Kidney capillary endothelial cell (primary cell): Measurements from ENCODE around the gene NCAM2.

Source experiments
- DNase-seq: peaks from one replicate; pipeline ENCODE4 v3.0.0-alpha.2; 2018; ENCODE audit warnings: low spot score

The NCAM2 gene

DNA sequence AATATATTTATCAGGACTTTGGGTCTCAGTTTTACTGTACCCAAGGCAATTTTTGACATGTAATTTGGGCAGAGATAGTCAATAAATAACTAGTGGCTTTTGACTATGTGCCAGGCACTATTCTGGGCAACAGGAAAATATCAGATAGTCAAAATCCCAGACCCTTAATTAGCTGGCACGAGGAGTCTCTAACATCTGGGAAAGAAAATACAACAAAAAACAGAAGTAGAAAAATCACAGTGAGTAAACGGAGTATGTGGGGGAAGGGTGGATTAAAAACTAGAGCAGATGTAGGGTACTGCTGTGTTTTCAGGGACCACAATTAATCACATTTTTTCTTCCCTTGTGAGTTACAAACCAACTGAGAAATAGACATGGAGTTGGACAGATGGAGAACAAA, 217.8 kb downstream of the NCAM2 start:
- DNase-seq = no peak

DNA sequence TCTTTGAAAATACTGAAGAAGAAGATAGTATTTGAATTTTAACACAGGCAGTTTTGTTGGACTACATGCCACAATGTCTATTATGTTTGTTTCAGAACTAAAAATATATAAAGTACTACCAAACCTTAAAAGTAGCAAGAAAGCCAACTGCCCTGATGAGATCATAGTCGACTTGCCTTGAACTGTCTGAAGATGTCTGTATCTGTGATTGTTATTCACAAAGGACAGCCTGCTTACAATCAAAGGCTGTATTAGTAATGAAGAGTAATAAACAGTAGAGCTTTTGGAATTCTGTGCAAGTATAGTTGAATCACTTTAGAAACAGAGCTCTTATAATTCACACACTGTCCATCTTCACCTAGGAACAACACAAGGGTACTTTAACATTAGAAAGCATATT, 228.3 kb downstream of the NCAM2 start:
- no peak for DNase-seq

DNA sequence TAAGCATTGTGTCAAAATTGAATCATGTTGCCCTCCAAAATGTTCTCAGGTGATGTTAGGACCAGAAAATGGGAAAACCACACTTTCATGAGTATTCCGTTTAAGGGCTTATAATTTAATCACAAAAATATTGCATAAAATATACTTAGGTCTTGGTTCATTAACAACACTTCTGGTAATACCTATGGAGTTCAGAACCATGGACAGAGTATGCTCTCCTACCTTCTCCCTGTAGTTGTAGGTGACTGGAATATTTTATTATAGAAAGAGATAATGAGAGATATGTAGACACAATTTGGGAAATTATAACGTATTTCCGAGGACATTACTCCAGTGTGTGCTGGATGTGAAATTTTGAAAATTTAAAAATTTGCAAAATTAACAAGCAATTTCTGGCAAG, 232.5 kb downstream of the NCAM2 start:
- no peak for DNase-seq

DNA sequence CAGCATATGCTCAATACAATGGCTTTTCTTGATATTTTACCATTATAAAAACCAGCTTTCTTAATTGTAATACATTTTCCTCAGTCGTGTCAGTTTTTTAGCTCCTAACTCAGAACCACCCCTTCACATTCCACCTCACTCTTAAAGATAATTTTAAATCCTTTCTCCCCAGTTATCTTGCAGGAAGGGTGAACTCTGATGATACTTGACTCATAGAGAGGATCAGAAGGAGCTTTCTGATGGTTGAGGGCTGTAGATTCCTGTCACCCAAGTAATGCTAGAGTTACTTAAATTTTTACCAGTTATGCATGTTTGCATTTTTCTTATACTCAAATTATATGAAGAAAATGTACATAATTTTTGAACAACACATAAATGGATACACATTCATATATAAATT, 233.7 kb downstream of the NCAM2 start:
- no peak for DNase-seq

DNA sequence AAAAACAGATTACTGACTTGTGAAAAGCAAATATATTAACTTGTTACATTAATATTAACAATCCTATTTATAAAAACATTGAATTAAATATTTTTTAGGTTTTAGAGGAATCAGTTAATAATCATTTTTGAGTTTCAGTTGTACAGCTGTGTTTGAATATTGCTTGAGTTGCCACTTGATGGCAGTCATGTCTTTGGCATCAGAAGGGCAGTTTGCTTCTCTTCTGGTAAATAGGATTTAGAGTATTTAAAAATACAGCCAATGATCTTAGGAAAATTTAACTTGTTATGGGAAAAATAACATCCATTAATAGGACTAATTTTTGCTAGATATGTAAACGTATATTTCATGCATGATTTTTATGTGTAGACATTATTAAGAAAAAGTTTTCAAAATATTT, 234.1 kb downstream of the NCAM2 start:
- peak; percentile 13 for DNase-seq

DNA sequence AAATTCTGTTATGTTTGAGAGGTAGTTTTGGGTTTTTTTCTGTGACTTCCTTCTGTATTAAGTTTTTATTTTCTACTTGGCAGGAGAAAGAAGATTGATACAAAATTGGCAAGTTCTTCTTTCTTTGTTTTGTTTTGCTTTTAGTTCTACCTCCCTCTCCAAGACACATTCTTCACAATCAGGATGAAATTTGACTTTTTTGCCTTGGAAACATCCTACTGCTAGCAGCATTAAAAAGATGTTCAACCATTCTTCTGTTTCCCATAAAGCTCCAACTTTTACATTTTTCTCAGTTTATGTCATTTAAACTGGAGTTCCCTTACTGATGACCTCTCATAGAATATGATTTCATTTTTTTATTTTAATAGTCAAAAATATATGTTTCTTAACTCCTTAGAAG, 234.8 kb downstream of the NCAM2 start:
- DNase-seq = no peak

DNA sequence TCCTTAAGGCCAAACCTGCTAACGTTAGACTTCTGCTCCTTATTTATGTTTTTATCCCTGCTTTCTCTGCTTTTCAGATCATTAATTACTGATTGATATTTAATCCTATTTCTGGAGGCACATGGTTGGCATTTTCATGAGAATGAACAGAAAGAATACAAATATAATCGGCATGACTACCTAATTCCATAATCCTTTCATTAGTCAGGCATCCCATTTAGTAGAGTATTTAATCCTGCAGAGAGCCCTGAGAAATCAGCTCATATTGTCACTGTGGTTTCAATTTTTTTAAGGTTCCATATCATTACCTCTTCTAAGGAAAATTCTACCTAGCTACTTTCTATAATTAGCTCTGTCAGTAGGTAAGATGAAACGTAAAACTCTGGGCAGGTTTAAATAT, 238.8 kb downstream of the NCAM2 start:
- DNase-seq = no peak

DNA sequence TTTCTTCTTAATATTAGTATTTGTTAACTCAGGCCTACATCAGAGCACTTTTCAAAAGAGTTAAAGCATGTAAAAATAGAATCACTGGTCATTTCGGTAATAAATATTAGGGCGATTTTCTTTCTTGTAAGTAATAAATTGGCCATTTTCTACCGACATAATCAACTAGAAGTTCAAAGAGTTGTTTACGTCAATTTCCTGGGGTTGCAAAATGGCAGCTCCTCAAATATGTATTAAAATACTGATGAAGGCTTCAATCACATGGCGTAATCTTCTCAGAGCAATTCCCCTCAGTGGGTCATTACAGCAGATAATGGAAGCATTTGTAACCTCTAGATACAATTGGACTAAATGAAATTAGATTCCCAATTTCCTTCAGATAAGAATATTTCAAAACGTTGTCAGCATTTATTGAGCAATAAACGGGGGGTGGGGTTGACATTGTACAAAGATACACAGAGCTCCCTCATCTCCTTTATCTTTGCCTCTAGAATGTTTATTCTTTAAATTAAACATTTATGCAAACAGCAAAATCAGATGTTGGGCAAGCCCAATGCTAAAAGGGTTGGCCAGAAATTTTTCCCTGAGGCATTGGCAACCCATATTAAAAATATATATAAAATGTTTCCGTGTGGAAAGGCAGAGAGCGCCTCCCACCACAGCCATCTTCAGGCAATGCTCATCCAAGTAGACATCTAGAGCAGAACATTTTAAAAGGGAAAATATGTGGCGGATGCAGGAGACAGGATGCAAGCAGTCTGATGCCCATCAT, 240.6 kb downstream of the NCAM2 start:
- no peak for DNase-seq

DNA sequence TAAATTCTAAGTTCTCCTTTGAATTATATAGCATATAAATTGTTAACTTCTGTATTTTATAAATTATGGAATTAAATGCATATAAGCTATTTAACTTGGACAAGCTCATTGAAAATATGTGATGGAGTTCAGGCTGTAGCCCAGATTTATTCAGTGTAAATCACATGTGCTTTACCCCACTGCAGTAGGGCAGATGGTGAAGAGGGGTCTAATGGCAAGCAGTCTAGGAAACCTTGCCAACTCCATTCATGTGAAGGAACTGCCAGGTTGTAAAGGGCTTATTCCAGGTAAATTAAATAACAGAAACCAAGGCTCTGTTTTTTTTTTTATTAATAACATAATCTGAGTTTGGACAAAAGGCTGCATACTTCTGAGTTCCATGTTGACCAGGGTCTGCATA, 243.2 kb downstream of the NCAM2 start:
- DNase-seq = no peak

DNA sequence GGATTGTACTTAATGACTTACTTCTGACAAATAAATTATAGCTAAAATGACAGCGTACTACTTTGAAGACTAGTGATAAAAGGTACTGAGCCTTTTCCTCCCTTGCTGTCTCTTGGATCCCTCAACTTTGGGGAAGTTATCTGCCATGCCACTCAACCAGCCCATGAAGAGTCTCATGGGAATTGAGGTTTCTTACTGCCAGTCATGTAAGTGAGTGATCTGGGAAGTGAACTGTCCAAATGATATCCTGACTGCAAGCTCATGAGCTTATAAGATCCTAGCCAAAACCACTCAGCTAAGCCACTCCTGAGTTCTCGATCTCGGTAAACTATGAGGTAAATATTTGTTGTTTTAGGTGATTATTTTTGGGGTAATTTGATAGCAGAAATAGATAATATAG, 247.8 kb downstream of the NCAM2 start:
- no peak for DNase-seq

DNA sequence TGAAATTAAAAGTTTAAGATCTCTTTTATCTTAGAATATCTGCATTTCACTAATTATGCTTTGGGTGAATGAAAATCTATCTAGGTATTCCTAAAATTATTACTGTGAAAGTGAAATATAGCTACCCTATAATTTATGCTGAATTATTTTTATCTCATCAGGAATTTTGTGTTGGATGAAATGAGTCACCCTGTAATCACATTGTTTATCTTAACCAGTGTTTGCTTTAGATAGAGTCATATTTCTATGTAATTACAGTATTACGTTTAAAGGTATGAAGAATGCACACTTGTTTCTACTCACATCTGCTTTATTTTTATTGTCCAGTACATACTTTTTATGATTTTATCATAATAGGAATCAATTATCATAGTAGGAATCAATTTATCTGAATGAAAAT, 249.2 kb downstream of the NCAM2 start:
- no peak for DNase-seq

DNA sequence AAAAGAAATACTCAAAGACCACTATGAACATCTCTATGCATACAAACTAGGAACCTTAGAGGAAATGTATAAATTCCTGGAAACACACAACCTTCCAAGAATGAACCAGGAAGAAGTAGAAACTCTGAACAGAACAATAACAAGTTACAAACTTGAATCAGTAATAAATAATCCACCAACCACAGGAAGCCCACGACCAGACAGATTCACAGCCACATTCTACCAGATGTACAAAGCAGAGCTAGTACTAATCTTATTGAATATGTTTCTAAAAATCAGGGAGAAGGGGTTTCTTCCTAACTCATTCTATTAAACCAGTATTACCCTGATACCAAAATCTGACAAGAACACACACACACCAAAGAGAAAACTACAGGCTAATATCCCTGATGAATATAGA, 263.8 kb downstream of the NCAM2 start:
- DNase-seq = no peak

DNA sequence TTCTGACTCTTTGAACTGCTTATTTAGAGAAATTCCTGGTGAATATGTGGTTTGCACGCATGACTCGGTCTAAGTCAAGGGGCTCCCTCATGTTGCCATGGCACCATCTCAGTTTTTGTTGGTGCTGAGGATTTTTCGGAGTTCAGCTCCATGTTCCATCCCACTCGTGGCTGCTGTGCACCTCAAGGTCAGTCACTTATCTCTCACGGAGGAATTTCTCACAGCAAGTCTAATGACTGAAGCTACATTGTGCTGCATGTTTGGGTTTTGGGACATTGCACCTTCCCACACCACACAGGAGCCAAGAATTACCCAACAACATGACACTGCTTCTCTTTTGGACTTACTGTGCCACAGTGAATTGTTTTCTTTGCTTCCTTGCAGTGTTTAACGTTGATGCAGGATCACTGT, 269.9 kb downstream of the NCAM2 start:
- no peak for DNase-seq

DNA sequence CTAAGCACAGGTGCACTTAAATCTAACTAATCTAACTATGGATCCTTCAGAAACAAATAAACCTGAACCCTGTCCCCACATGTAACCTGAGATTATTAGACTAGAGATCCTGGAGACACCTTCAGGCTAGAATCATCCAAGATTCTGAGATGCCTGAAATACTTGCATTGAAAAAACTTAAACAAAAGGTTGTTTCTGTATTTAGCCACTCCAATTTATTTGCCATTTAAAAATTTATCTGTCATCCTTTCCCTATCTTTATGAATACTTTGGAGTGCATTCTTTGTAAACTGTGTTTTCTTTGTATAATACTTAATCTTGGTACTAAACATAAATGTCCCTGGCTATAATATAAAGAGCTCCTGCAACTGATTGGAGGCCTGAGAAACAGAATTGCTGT, 270.7 kb downstream of the NCAM2 start:
- no peak for DNase-seq

DNA sequence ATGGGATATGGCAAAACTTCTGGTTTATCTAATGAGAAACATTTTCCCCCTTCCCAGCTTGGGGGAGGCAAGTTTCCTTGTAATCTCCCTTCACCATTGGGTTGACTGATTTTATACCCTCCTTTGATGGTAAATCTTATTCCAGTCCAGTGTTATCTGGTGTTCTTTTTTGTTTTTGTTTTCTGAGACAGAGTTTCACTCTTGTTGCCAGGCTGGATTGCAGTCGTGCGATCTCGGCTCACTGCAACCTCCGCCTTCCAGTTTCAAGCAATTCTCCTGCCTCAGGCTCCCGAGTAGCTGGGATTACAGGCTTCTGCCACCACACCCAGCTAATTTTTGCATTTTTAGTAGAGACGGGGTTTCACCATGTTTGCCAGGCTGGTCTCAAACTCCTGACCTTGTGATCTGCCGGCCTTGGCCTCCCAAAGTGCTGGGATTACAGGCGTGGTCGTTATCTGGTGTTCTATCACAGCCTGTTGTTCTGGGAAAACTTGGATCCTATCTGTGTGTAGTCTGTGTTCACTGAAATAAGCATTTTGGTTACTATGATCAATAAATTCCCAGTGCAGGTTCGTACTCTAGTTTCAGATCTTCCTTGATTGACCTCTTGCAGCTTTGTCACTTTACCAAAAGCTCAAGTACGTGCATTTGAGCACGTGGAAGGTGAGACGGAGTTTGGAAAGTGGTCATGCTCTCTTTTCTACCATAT, 281.1 kb downstream of the NCAM2 start:
- no peak for DNase-seq

DNA sequence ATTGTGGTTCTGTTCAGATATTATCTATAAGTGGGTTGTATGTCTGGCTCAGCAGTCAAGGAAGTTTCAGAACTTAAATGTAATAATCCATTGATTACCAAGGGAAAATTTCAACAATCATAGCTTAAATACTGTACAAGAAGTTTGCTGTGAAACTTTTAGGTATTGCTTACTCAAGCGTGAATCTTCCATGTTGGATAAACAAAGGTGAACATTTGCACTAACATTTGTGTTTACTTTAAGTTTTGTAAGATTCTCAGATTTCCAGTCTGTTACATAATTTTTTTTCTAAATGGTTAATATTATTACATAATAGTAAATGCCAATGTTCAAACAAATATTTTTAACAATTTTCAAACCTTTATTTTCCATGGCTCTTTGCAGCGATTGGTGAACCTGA, 285.6 kb downstream of the NCAM2 start:
- no peak for DNase-seq

DNA sequence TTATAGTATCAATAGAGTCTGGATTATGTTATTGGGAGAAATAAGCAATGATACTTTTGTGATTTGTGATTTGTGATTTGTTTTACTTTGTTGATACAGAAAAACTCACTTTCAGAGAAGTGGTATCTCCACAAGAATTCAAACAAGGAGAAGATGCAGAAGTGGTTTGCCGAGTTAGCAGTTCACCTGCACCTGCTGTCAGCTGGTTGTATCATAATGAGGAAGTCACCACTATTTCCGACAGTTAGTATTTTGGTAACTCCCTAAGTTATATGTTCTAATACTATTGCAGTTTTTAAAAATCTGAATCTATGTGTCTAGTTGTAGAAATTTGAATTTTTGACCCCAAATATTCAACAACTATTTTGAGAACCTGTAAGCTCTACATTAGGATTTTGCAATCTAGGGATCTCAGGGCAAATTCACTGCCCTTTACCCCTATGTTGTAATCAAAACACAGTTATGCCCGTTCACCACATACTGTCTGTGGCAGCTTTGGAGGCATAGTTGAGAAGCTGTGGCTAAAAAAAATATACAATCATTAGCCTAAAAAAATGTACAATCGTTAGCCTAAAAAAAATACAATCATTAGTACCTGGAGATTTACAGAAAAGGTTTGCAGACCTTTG, 288.1 kb downstream of the NCAM2 start:
- no peak for DNase-seq

DNA sequence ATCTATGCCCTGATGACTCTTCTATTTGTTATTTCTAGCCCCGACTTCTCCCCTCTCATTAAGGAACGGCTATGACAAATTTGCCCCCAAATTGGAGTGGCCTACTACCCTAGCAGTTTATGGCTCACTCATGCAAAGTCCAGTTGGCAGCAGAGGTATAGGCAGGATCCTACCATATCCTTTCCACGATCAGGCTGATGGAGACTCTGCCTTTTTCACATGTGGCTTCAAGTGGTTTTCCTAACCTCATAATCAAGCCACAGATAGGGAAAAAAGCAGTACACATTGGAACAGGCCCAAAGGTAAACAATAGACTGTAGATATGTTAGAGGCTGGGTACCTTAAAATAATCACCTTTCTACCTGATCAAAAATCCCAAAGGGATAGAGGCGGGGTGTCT, 292.5 kb downstream of the NCAM2 start:
- no peak for DNase-seq

DNA sequence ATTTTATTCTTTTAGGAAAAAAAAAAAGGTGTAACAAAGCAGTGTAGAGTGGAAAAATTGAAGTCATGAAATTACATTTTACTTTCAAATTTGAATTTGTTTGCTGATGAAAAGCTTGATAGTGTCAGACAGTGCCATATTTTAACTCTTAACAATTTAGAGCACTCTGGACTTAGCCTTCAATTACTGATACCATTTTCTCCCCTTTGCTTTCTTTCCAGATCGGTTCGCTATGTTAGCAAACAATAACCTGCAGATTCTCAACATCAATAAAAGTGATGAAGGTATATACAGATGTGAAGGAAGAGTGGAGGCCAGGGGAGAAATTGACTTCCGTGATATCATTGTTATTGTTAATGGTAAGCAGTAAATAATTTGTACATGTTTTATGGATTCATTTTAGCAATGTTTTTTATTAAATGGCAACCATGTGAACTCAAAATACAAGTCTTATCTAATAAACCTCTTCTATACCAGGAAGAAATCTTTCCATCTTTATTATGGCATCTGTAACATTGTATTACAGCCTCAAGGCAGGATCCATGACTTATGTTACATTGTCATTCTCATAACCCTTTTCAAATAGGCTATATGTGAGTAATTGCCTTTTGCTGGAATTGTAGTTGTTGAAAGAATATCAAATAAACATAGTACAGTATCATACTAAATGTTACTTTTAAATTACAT, 293.8 kb downstream of the NCAM2 start:
- DNase-seq = no peak

DNA sequence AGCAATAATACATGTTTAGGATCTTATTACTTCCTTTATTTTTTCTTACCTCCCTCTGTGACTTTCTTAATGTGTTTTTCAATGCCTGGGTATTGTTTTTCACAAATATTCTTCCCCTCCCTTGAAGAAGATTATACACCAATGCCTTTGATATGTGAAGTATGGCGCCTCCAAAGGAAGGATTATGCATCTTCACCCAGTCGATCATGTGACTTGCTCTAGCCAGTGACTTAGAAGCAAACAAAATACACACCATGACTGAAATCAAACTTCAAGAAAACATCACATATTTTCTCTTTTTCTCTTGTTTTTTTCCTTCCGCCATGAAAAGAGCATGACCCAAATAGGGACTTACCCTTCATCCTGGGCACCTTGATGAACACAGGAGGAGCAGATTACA, 297.1 kb downstream of the NCAM2 start:
- DNase-seq = no peak

DNA sequence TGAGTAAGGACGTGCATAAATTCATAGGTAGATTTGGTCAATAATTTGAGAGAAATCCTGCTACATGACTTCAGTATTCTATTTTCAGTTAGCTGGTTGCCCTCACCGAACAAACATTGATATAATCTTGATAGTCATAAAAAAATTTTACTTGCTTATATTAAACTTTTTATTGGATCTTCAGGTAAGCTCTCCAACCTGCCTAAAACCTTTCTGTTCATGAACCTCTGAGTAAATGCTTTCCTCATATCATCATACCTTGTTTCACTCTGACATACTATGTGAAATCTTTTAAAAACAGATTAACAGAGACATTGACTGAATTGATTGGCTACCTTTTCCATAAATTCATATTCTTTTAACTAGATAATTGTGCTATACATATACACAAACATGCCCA, 299.0 kb downstream of the NCAM2 start:
- no peak for DNase-seq

DNA sequence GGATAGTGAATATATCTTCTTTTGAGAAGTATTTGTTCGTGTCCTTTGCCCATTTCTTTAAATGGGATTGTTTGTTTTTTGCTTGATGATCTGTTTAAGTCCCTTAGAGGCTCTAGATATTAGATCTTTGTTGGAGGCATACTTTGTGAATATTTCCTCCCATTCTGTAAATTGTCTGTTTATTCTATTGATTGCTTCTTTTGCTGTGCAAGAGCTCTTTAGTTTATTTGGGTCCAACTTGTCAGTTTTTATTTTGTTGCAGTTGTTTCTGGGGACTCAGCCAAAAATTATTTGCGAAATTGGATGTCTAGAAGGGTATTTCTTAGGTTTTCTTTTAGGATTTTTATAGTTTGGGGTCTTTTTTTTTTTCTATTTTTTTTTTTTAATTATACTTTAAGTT, 302.8 kb downstream of the NCAM2 start:
- DNase-seq = no peak

DNA sequence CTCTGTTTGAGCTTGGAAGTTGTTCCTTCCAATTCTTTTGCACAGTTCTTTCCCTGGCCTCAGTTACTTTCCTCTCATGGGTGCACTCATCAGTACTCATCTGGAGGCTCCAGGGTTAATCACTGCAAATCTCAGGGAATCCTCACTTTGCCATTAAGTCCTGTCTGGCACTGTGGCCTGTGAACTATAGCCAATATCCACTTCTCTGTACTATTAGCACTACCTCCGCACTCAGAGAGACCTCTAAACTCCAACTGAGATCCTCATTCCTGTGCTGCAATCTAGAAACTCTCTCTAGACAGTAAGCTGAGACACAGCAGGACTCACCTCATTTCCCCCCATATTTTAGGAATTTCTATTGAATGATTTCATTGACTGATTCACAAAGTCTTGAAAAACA, 311.3 kb downstream of the NCAM2 start:
- no peak for DNase-seq
